Body of pancreas (tissue), 4 donors: Measurements from ENCODE around the gene JOSD2.

Source experiments
- POLR2A ChIP-seq, 3 donors: fragments of 450-650 bp; IDR thresholded peaks; one replicate each; pipeline ENCODE4 v1.6.1; 2016; ENCODE audit warnings: antibody characterized with exemption in 3 of 3, mild to moderate bottlenecking in 2 of 3
- TF ChIP-seq, protein P1 (sequence below), 7 experiments: fragments of 450-650 bp in 4 of 7; fragments of 200-600 bp in 3 of 7; sonication (generic) in 3 of 7; IDR thresholded peaks; one replicate each; pipeline ENCODE4 v1.5.1; 2016 to 2019; ENCODE audit warnings: antibody characterized with exemption in 7 of 7

DNA sequence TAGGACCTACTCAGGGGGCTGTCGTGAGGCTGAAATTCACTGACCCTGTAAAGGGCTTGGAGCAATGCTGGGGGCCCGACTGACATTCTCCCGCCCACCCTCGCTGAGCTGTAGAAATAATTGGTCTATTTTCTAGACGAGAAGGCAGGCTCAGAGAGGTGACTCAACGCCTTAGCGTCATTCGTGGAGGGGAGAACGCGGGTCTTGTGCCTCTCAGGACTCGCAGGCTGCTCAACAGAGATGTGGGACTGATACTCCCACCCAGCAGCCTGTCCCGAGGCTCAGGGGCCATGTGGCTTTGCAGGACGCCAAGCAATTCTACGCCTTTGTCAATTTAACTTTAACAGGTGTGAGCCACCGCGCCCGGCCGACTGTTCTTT, 26.3 kb upstream of the JOSD2 start:
- TF ChIP-seq, protein P1, sequence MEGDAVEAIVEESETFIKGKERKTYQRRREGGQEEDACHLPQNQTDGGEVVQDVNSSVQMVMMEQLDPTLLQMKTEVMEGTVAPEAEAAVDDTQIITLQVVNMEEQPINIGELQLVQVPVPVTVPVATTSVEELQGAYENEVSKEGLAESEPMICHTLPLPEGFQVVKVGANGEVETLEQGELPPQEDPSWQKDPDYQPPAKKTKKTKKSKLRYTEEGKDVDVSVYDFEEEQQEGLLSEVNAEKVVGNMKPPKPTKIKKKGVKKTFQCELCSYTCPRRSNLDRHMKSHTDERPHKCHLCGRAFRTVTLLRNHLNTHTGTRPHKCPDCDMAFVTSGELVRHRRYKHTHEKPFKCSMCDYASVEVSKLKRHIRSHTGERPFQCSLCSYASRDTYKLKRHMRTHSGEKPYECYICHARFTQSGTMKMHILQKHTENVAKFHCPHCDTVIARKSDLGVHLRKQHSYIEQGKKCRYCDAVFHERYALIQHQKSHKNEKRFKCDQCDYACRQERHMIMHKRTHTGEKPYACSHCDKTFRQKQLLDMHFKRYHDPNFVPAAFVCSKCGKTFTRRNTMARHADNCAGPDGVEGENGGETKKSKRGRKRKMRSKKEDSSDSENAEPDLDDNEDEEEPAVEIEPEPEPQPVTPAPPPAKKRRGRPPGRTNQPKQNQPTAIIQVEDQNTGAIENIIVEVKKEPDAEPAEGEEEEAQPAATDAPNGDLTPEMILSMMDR (IDR thresholded peaks at IDR 0.05), result no peak
- TF ChIP-seq POLR2A (IDR thresholded peaks at IDR 0.05), result no peak
